ENCODE results near the gene LENG1.

LENG1 gene

DNA sequence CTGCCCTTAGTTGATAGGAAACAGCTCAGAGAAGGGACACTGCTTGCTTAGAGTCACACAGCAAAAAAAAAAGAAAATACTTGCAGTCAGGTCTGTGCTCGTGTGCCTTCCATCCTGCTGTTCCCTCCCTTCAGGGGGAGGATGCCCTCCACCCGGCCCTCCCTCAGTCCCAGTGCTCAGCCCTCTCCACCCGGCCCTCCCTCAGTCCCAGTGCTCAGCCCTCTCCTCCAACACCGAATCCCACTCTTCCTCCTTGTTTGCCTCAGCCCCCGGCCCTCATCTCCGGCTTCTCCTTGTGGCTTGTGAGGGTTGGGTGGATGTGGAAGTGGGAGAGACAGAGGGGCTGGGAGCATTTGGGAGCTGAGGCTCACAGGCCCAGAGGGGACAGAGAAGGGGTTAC, 49.9 kb downstream of the LENG1 start:
- no peak for DNase-seq (ENCODE audit: low spot score)

DNA sequence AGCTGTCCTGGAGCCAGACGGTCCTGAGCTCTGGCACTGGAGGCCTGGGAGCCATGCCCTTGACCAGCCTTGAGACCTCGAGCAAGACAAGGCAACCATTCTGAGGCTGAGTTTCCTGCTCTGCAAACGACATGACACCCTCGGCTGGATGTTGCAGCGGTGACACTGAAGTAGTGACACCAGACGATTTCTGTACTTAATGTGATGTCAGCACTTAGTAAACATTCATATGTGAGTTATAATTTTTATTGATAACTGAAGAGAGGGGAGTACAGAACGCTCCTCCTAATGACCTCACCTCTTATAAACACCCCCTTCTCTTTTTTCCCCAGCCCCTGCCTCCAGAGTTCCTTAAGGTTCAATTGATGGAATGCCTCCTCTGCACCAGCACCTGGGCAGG, 51.0 kb downstream of the LENG1 start:
- no peak for DNase-seq (ENCODE audit: low spot score)

DNA sequence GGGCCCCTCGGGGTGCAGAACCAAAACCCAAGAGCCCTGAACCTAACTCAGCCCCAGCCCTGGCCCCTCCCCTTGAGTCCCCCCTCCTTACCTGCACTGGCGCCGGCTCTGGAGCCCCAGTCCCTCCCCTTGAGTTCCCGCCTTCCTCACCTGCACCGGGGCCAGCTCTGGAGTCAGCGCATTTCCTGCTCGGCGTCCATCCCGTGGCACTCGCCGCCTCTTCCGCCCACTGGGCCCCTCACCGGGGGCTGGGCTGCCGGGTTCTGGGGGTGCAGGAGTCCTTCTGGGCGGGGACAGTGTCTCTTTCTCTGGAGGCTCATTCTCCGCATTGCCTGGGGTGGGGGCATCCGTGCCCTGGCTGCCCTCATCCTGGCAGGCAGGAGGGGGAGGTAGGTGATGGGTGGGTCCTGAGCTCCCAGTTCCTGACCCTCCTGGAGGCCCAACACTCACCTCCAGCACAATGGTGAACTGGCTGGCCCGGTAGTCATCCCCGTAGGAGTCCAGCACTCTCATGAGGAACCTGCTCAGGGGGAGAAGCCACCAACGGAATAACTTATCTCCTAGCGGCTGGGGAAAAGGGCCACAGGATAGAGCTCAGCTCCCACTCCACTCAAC, 51.5 kb downstream of the LENG1 start:
- DNase-seq (ENCODE audit: low spot score) = no peak

DNA sequence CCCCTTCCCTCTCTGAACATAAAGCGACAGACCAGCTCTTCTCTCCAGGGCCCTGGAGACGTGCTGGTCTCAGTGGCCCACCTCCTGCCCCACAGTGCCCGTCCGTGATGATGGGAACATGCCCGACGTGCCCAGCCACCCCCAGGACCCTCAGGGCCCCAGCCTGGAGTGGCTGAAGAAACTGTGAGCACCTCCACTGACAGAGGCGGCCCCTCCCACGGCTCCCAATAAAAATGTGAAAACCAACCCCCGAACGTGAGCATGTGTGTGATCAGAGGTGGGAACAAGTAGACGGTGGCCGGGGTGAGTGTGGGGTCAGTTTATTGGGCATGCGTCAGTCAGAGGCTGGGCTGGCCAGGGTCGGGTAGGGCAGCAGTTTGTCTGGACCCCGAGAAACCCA, 52.8 kb downstream of the LENG1 start:
- DNase-seq (ENCODE audit: low spot score) = no peak

DNA sequence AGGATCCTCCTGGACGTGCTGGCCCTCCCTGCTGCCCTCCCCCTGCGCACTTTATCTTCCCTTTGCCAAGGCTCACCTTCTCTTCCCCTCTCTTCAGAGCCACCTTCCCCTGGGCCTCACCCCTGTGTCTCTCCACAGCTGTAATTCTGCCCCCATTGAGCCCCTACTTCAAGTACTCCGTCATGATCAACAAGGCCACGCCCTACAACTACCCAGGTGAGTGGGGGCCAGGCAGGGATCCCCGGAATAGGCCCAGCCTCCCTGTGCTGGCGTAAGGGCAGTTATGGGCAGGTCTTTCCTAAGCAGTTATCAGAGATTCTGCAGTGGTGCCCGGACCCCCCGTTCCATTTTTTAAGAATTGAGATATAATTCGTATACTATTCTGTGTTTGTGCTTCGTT, 53.7 kb downstream of the LENG1 start:
- no peak for DNase-seq (ENCODE audit: low spot score)
